Measurements from ENCODE around the gene DLX2.

The DLX2 gene

DNA sequence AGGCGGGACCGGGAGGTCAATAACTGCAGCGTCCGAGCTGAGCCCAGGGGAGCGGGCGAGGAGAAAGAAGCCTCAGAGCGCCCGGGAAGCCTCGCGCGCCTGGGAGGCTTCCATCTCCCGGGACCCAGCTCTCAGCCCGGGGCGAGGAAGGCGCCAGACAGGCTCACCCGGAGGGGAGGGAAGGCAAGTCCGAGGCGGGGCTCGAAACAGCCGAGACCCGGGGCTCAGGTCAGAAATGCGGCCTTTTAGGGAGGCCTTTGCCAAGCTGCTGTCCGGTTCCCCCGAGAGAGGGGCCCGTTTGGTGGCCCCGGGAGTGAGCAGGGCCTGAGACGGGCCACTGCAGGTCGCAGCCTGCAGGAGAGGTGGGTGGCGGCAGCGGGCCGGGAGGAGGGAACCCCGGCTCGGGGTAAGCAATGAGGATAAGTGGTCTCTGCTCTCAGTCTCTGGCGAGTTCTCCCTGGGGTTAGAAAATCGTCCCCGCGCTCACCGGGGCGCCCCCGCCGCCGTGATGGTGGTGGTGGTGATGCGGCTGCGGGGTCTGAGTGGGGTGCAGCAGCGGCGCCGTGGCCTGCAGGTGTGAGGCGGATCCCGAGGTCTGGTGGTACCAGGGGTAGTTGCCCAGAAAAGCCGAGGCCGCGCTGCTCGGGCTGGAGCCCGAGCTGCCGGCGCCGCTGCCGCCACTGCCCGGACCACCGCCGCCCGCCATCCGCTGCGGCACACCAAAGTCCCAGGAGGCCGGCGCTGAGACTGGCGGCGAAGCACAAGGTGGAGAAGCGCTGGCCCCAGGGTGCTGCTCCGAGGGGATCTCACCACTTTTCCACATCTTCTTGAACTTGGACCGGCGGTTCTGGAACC lies 2.4 kb downstream of the DLX2 start:
- peaks cover 3 to 70% (median 64%) of the 10 kb centered on the region in 5 donors for H3K4me1 ChIP-seq (ENCODE audit: control insufficient read depth in 5 of 5, insufficient read depth in 5 of 5, low read length in 5 of 5)
- H3K4me3 ChIP-seq (ENCODE audit: low read depth in 1 of 5, low read length in 5 of 5) = no peak overlapping the region

DNA sequence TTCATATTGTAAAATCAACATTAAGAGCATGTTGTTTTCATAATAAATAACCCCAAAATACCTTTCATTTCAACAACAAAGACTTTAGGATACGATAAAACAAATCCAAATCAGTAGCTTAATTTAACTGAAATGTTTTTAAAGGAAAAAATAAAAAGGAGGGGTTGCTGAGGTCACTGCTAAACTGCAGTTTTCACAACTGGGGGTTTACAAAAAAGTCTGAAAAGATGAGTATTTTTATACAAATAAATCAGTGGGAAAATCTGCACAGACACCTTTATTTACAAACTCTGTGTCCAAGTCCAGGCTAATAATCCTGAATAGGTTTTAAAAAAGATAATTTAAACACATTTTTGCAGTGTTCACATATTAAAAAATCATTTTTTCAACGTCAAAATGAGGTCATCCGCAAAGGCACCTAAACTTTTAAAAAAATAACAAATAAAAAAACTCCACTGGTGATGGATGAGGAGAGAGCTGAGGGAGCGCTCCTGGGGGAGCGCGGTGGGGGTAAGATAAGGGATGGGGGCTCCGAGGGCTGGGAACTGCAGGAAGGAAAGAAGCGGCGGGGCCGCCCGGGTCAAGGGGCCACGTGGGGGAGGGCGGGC lies 3.1 kb downstream of the DLX2 start:
- peaks cover 3 to 77% (median 71%) of the 10 kb centered on the region in 5 donors for H3K4me1 ChIP-seq (ENCODE audit: control insufficient read depth in 5 of 5, insufficient read depth in 5 of 5, low read length in 5 of 5)

More for the DNA sequence above, 2.4 kb downstream of the DLX2 start:
- H3K36me3 ChIP-seq (ENCODE audit: control insufficient read depth in 5 of 5, insufficient read depth in 5 of 5, low read length in 5 of 5) = no peaks in the 10 kb centered on the region
- H3K27me3 ChIP-seq (ENCODE audit: control insufficient read depth in 5 of 5, insufficient read depth in 4 of 5, low read length in 5 of 5) = peaks cover 73 to 94% (median 78%) of the 10 kb centered on the region in 5 donors
- H3K9ac ChIP-seq (ENCODE audit: low read length in 5 of 5) = no peak overlapping the region
- peaks cover 0 to 2% (median 0%) of the 10 kb centered on the region in 5 donors for H3K9me3 ChIP-seq (ENCODE audit: control insufficient read depth in 5 of 5, low read length in 5 of 5)
- no peak overlapping the region for H3K27ac ChIP-seq (ENCODE audit: low read depth, low read length)

DNA sequence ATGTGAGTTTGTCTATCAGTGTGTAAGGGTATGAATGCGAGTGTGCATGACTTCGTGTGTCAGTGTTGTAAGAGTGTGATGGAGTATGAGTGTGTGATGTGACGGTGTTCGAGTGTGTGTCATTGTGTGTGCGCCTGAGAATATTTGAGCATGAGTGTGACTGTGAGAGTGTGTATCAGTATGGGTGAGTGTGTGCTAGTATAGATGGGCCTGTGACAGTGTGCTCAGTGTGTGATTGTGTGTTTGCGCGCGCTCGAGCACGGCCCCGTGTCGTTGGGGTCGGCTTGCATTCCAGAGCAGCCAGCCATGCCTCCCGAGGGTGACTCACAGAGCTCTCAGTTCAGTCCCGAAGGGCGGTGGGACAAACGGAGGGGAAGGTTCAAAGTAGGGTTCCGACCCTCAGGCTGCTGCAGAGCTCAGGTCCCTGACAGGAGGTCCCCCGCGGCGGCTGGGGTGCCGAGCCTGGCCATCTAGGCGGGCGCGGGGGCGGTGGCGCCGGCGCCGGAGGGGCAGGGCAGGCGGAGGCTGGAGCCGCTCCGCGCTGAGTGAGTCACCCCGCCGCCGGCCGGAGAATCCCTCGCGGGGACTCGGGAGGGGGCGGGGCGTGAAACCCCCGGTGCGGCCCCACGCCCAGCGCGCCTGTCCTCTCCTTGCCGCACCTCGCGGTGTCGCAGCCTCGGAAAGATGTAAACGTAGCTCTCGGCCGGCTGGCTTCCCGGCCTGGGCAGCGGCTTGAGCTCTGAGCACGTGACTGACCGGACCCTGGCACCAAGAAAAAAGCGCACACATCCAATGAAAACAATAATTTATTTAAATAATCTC lies 3.8 kb downstream of the DLX2 start:
- Histone ChIP-seq H3K36me3 (ENCODE audit: control insufficient read depth in 5 of 5, insufficient read depth in 5 of 5, low read length in 5 of 5) (no peaks in the 10 kb centered on the region), H3K9me3 (ENCODE audit: control insufficient read depth in 5 of 5, low read length in 5 of 5) (peaks cover 0 to 2% (median 0%) of the 10 kb centered on the region in 5 donors), H3K4me1 (ENCODE audit: control insufficient read depth in 5 of 5, insufficient read depth in 5 of 5, low read length in 5 of 5) (peaks cover 3 to 78% (median 72%) of the 10 kb centered on the region in 5 donors), H3K9ac (ENCODE audit: low read length in 5 of 5) (no peak overlapping the region), H3K4me3 (ENCODE audit: low read depth in 1 of 5, low read length in 5 of 5) (peak overlapping the region in 4 of 5 donors; percentile 17 to 57 (median 30)), H3K27me3 (ENCODE audit: control insufficient read depth in 5 of 5, insufficient read depth in 4 of 5, low read length in 5 of 5) (peaks cover 74 to 95% (median 81%) of the 10 kb centered on the region in 5 donors), H3K27ac (ENCODE audit: low read depth, low read length) (no peak overlapping the region)

More for the DNA sequence above, 3.1 kb downstream of the DLX2 start:
- H3K27ac ChIP-seq (ENCODE audit: low read depth, low read length) = no peak overlapping the region
- peaks cover 77 to 96% (median 82%) of the 10 kb centered on the region in 5 donors for H3K27me3 ChIP-seq (ENCODE audit: control insufficient read depth in 5 of 5, insufficient read depth in 4 of 5, low read length in 5 of 5)
- H3K4me3 ChIP-seq (ENCODE audit: low read depth in 1 of 5, low read length in 5 of 5) = peak overlapping the region in 2 of 5 donors; percentile 40 to 57
- H3K36me3 ChIP-seq (ENCODE audit: control insufficient read depth in 5 of 5, insufficient read depth in 5 of 5, low read length in 5 of 5) = no peaks in the 10 kb centered on the region
- H3K9me3 ChIP-seq (ENCODE audit: control insufficient read depth in 5 of 5, low read length in 5 of 5) = peaks cover 0 to 2% (median 0%) of the 10 kb centered on the region in 5 donors
- no peak overlapping the region for H3K9ac ChIP-seq (ENCODE audit: low read length in 5 of 5)

DNA sequence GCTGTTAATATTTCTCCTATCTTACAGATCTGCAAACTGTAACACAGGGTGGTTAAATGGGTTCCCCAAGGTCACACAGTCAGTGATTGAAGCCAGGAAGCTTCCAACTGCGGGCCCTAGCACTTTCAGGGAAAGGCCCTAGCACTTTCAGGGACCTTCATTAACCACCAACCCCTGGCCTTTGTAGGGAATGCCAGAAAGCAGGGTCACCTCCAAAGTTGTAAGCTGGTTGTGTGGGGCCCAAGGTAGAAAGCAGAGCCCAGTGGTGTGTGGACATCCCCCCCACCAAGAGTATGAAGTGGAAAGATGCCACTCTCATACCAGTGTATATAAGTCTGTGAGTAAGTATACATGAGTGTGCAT lies 4.4 kb downstream of the DLX2 start:
- Histone ChIP-seq H3K9ac (ENCODE audit: low read length in 5 of 5) (no peak overlapping the region), H3K36me3 (ENCODE audit: control insufficient read depth in 5 of 5, insufficient read depth in 5 of 5, low read length in 5 of 5) (no peaks in the 10 kb centered on the region), H3K27ac (ENCODE audit: low read depth, low read length) (no peak overlapping the region), H3K4me3 (ENCODE audit: low read depth in 1 of 5, low read length in 5 of 5) (no peak overlapping the region), H3K9me3 (ENCODE audit: control insufficient read depth in 5 of 5, low read length in 5 of 5) (peaks cover 0 to 2% (median 0%) of the 10 kb centered on the region in 5 donors), H3K27me3 (ENCODE audit: control insufficient read depth in 5 of 5, insufficient read depth in 4 of 5, low read length in 5 of 5) (peaks cover 75 to 95% (median 84%) of the 10 kb centered on the region in 5 donors), H3K4me1 (ENCODE audit: control insufficient read depth in 5 of 5, insufficient read depth in 5 of 5, low read length in 5 of 5) (peaks cover 3 to 74% (median 70%) of the 10 kb centered on the region in 5 donors)

DNA sequence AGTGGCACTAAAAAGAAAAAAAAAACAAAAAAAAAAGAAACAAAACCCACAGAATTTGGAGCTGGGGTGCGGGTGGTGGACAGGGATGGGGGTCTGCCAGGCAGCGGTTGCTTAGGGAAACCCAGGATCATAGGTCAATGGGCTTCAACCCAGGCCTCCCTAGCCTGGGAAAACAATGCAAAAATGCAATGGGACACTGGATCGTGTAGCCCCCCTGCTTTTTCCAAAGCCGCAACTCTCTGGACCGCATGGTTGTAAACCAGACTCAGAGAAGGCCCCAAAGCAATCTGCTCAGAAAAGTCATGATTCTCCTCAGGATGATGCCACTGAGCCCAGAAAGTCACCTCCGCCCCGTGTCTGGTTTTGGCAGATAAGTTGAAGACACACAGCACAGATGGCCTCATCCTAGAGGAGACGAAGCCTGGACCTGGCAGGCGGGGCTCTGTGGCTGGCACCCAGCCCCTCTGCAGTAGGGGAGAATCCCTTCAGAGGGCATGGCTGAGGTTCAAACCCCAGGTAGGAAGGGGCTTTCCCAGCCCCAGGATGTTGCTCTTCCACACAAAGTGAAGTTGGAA lies 5.1 kb downstream of the DLX2 start:
- H3K4me1 ChIP-seq (ENCODE audit: control insufficient read depth in 5 of 5, insufficient read depth in 5 of 5, low read length in 5 of 5) = peaks cover 0 to 68% (median 65%) of the 10 kb centered on the region in 5 donors

DNA sequence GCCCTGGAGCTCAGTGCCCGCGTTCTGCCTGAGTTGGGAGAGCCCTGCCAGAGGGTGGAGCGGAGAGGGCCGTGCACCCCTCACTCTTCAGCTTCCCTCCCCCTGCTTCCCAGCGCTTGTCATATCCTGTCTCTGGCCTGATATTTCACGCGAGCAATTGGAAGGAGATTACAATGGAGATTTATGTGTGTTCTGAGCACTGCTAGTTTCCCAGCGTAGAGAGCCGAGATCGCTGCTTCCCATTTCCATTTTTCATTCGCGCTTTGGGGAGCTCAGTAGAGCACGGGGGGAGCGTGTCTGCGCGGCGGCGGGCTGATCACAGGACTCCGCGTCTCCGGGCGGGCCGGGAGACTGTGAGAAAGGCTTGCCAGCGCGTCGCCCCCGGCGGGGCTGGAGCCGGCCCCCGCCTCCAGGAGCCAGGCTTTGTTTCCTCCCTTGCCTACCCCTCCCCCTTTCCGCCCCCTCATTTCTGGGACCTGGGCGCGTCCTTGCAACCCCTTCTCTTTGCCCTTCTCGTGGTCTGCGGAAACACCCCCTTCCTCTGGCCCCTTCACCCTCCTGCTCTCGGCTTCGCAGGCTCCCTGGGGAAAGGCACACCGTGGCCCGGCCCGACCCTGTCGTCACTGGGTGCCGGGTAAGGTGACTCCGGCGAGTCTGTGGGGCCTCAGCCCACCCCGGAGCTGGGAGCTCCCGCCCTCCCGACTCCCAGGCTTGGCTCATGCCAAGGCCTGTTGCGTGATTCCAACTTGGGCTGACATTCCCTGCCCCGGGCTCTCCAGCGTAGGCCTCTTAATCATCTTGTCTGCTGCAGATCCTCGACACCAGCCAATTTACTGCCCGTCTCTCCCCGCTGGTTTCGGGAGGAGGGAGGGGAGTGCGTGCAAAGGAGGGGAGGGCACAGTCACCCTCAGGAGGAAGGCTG lies 5.8 kb downstream of the DLX2 start:
- no peak overlapping the region for H3K9ac ChIP-seq (ENCODE audit: low read length in 5 of 5)
- H3K36me3 ChIP-seq (ENCODE audit: control insufficient read depth in 5 of 5, insufficient read depth in 5 of 5, low read length in 5 of 5) = no peaks in the 10 kb centered on the region
- H3K9me3 ChIP-seq (ENCODE audit: control insufficient read depth in 5 of 5, low read length in 5 of 5) = peaks cover 0 to 2% (median 0%) of the 10 kb centered on the region in 5 donors
- peaks cover 0 to 61% (median 58%) of the 10 kb centered on the region in 5 donors for H3K4me1 ChIP-seq (ENCODE audit: control insufficient read depth in 5 of 5, insufficient read depth in 5 of 5, low read length in 5 of 5)
- H3K27ac ChIP-seq (ENCODE audit: low read depth, low read length) = no peak overlapping the region
- peaks cover 77 to 96% (median 91%) of the 10 kb centered on the region in 5 donors for H3K27me3 ChIP-seq (ENCODE audit: control insufficient read depth in 5 of 5, insufficient read depth in 4 of 5, low read length in 5 of 5)
- peak overlapping the region; percentile 32 to 52 (median 40) for H3K4me3 ChIP-seq (ENCODE audit: low read depth in 1 of 5, low read length in 5 of 5)

More for the DNA sequence above, 5.1 kb downstream of the DLX2 start:
- Histone ChIP-seq H3K9me3 (ENCODE audit: control insufficient read depth in 5 of 5, low read length in 5 of 5) (peaks cover 0 to 2% (median 0%) of the 10 kb centered on the region in 5 donors), H3K9ac (ENCODE audit: low read length in 5 of 5) (no peak overlapping the region), H3K27ac (ENCODE audit: low read depth, low read length) (no peak overlapping the region), H3K4me3 (ENCODE audit: low read depth in 1 of 5, low read length in 5 of 5) (peak overlapping the region in 1 of 5 donors; percentile 52), H3K36me3 (ENCODE audit: control insufficient read depth in 5 of 5, insufficient read depth in 5 of 5, low read length in 5 of 5) (no peaks in the 10 kb centered on the region), H3K27me3 (ENCODE audit: control insufficient read depth in 5 of 5, insufficient read depth in 4 of 5, low read length in 5 of 5) (peaks cover 76 to 95% (median 87%) of the 10 kb centered on the region in 5 donors)

DNA sequence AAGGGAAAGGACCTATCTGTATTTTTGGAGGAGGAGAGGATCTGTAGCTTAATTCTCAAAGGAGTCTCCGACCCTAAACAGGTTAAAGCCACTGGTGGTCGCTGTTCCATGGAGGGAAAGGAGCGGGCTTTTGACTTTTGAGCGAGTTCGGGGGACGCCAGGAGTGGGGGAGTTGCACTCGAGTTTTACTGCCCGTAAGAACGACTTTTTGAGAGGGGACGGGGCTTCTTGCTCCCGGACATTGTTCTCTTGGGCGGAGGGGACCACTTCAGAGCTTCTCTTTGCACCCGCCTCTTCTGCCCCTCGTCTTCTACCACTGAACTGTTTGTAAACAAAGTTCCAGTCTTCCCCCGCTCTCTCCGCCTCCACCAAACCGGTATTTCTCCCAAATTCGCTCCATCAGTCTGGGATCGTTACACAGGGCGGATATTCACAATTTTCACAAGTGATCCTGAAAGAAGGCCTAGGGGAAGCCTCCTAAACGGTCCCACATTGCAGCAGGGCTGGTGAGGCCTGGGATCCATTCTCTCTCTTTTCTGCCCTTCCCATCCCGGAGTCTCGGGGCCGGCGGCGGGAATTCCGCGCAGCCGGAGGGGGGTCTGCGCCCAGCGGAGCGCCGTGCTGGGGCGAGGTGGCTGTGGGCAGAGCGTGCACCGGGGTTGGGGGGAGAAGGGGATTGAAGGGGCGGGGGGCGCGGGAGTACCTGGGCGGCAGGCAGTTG lies 6.6 kb downstream of the DLX2 start:
- no peaks in the 10 kb centered on the region for H3K36me3 ChIP-seq (ENCODE audit: control insufficient read depth in 5 of 5, insufficient read depth in 5 of 5, low read length in 5 of 5)
- peak overlapping the region in 1 of 5 donors; percentile 52 for H3K4me3 ChIP-seq (ENCODE audit: low read depth in 1 of 5, low read length in 5 of 5)
- H3K9me3 ChIP-seq (ENCODE audit: control insufficient read depth in 5 of 5, low read length in 5 of 5) = peaks cover 0 to 4% (median 0%) of the 10 kb centered on the region in 5 donors
- H3K27me3 ChIP-seq (ENCODE audit: control insufficient read depth in 5 of 5, insufficient read depth in 4 of 5, low read length in 5 of 5) = peaks cover 74 to 96% (median 92%) of the 10 kb centered on the region in 5 donors
- no peak overlapping the region for H3K27ac ChIP-seq (ENCODE audit: low read depth, low read length)
- H3K9ac ChIP-seq (ENCODE audit: low read length in 5 of 5) = no peak overlapping the region
- peaks cover 0 to 53% (median 50%) of the 10 kb centered on the region in 5 donors for H3K4me1 ChIP-seq (ENCODE audit: control insufficient read depth in 5 of 5, insufficient read depth in 5 of 5, low read length in 5 of 5)

DNA sequence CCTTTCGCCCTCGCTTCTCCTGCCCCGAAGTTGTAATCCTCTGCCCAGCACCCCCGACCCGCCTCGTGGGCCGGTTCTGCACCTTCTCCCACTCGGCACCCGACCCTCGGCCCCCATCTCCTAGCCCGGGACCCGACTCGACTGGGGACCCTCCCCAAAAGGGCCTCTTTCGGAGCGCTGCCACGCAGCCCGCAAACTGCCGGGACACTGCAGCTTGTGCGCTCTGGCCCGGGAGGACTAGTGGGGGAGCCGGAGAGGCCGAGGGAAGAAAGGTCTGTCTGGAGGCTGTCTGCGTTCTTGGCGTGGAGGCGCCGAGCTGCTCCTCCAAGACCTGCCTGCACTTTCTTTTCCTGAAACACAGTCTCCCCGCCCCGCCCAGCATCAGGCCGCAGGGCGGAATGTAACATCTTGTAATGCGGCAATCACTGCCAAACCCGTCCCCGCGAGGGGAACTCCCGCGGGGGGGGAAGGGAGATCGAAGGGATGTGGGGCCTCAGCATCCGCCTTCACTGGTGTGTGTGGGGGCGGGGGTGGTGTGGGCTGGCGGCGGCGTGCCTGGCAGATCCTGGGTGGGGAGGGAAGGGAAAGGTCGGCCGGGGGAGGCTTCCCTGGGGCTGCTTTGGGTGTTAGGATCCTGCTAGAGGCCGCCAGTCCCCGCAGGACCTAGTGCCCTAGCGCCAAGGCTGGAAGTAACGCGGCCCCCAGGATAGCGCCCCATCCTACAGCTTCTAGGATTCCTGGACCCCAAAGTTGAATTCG lies 7.4 kb downstream of the DLX2 start:
- H3K27me3 ChIP-seq (ENCODE audit: control insufficient read depth in 5 of 5, insufficient read depth in 4 of 5, low read length in 5 of 5) = peaks cover 73 to 95% (median 90%) of the 10 kb centered on the region in 5 donors
- peak overlapping the region in 4 of 5 donors; percentile 32 to 67 (median 54) for H3K4me3 ChIP-seq (ENCODE audit: low read depth in 1 of 5, low read length in 5 of 5)
- H3K9me3 ChIP-seq (ENCODE audit: control insufficient read depth in 5 of 5, low read length in 5 of 5) = peaks cover 0 to 5% (median 0%) of the 10 kb centered on the region in 5 donors
- no peak overlapping the region for H3K27ac ChIP-seq (ENCODE audit: low read depth, low read length)
- H3K9ac ChIP-seq (ENCODE audit: low read length in 5 of 5) = no peak overlapping the region
- no peaks in the 10 kb centered on the region for H3K36me3 ChIP-seq (ENCODE audit: control insufficient read depth in 5 of 5, insufficient read depth in 5 of 5, low read length in 5 of 5)
- H3K4me1 ChIP-seq (ENCODE audit: control insufficient read depth in 5 of 5, insufficient read depth in 5 of 5, low read length in 5 of 5) = peaks cover 0 to 46% (median 44%) of the 10 kb centered on the region in 5 donors

All from subcutaneous abdominal adipose tissue (tissue), 5 donors.